ENCODE results near the gene EYA2. TPM values are rescaled to one million over a fixed set of nuclear protein-coding genes. Genes with fewer than 3 reads are reported as not detected.

The EYA2 gene
- total and polyA plus RNA-seq, 4 donors, result 1.6 to 4.4 (median 2.1) TPM

DNA sequence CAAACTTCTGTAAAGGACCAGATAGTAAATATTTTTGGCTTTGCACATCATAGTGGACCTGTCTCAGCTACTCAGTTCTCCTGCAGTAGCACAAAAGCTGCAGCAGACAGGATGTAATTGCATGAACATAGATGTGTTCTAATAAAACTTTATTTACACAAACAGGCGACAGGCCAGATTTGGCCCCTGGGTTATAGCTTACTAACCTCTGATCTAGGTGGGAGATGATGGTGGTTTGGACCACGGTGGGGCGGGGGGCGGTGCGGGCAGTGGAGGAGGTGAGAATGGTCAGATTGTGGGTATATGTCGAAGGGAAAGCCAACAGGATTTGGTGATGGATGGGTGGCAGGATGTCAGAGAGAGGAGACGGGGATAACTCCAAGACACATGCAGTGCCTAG, 265.6 kb downstream of the EYA2 start:
- no peaks in the 10 kb centered on the region for H3K27me3 ChIP-seq (ENCODE audit: control insufficient read depth in 3 of 3, insufficient read depth in 3 of 3, low read length in 2 of 3)
- H3K9ac ChIP-seq (ENCODE audit: insufficient read depth in 1 of 2, low read length in 2 of 2), result no peak overlapping the region
- 91 to 92% methylated on average over 7 of the region's 7 CpGs for WGBS, 2 donors
- H3K27ac ChIP-seq (ENCODE audit: low read depth in 1 of 2, low read length in 1 of 2), result no peak overlapping the region
- H3K36me3 ChIP-seq (ENCODE audit: control insufficient read depth in 4 of 4, insufficient read depth in 4 of 4, low read length in 4 of 4), result no peaks in the 10 kb centered on the region
- H3K4me3 ChIP-seq, result no peak overlapping the region
- H3K9me3 ChIP-seq (ENCODE audit: control insufficient read depth in 4 of 4, insufficient read depth in 3 of 4, low read length in 3 of 4), result peaks cover 0 to 3% (median 1%) of the 10 kb centered on the region in 4 donors
- TF ChIP-seq, protein P1, sequence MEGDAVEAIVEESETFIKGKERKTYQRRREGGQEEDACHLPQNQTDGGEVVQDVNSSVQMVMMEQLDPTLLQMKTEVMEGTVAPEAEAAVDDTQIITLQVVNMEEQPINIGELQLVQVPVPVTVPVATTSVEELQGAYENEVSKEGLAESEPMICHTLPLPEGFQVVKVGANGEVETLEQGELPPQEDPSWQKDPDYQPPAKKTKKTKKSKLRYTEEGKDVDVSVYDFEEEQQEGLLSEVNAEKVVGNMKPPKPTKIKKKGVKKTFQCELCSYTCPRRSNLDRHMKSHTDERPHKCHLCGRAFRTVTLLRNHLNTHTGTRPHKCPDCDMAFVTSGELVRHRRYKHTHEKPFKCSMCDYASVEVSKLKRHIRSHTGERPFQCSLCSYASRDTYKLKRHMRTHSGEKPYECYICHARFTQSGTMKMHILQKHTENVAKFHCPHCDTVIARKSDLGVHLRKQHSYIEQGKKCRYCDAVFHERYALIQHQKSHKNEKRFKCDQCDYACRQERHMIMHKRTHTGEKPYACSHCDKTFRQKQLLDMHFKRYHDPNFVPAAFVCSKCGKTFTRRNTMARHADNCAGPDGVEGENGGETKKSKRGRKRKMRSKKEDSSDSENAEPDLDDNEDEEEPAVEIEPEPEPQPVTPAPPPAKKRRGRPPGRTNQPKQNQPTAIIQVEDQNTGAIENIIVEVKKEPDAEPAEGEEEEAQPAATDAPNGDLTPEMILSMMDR (IDR thresholded peaks at IDR 0.05; ENCODE audit: control extremely low read depth, extremely low read depth), result no peak
- DNase-seq, result no peak
- H3K4me1 ChIP-seq (ENCODE audit: control insufficient read depth in 5 of 5, insufficient read depth in 5 of 5, low read length in 5 of 5), result no peaks in the 10 kb centered on the region
- no peak for ATAC-seq (ENCODE audit: insufficient read depth, low FRiP score)

DNA sequence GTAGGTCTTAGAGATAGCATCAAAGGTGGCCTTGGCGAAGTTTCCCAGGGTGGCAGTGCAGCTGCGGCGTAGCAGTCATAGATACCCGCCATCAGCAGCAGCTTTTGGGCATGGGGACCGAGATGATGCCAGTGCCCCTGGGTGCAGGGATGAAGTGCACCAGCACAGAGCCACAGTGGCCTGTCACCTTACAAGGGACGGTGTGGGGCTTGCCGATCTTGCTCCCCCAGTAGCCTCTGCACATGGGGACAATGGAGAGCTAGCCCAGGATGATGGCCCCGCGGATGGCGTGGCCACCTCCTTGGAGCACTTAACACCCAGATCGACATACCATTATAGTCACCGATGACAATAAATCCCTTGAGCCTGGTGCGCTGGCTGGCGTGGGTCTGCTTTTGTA, 266.3 kb downstream of the EYA2 start:
- WGBS, 2 donors, result 85 to 87% methylated on average over 14 of the region's 14 CpGs
- TF ChIP-seq, protein P1 (IDR thresholded peaks at IDR 0.05; ENCODE audit: control extremely low read depth, extremely low read depth), result no peak
- H3K36me3 ChIP-seq (ENCODE audit: control insufficient read depth in 4 of 4, insufficient read depth in 4 of 4, low read length in 4 of 4), result no peaks in the 10 kb centered on the region
- H3K27me3 ChIP-seq (ENCODE audit: control insufficient read depth in 3 of 3, insufficient read depth in 3 of 3, low read length in 2 of 3), result no peaks in the 10 kb centered on the region
- no peak overlapping the region for H3K9ac ChIP-seq (ENCODE audit: insufficient read depth in 1 of 2, low read length in 2 of 2)
- no peak for DNase-seq
- no peak overlapping the region for H3K27ac ChIP-seq (ENCODE audit: low read depth in 1 of 2, low read length in 1 of 2)
- H3K9me3 ChIP-seq (ENCODE audit: control insufficient read depth in 4 of 4, insufficient read depth in 3 of 4, low read length in 3 of 4), result peaks cover 0 to 3% (median 1%) of the 10 kb centered on the region in 4 donors
- ATAC-seq (ENCODE audit: insufficient read depth, low FRiP score), result no peak
- no peak overlapping the region for H3K4me3 ChIP-seq
- H3K4me1 ChIP-seq (ENCODE audit: control insufficient read depth in 5 of 5, insufficient read depth in 5 of 5, low read length in 5 of 5), result no peaks in the 10 kb centered on the region

DNA sequence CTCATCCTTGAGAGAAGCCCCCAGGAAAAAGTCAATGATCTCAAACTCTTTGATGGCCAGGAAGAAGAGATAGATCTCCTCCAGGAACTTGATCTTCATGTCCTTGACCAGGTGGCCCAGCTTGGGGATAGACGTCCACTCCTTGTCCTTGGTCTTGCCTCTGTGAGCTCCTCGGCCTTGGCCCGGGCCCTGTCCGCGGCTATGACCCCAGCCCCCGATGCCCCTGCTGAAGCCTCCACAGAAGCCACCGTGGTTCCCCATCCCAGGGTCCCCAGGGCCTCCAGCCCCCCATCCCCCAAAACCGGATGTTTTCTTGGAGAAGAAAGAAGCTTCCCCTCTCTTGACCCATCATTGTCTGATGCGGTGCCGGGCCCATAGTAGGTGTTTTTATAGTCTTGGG, 266.8 kb downstream of the EYA2 start:
- 90 to 91% methylated on average over 10 of the region's 10 CpGs for WGBS, 2 donors
- ATAC-seq (ENCODE audit: insufficient read depth, low FRiP score), result no peak

More for the DNA sequence above, 266.8 kb downstream of the EYA2 start:
- Histone ChIP-seq H3K27me3 (ENCODE audit: control insufficient read depth in 3 of 3, insufficient read depth in 3 of 3, low read length in 2 of 3) (no peaks in the 10 kb centered on the region), H3K9ac (ENCODE audit: insufficient read depth in 1 of 2, low read length in 2 of 2) (no peak overlapping the region), H3K9me3 (ENCODE audit: control insufficient read depth in 4 of 4, insufficient read depth in 3 of 4, low read length in 3 of 4) (peaks cover 0 to 3% (median 1%) of the 10 kb centered on the region in 4 donors), H3K4me3 (no peak overlapping the region), H3K36me3 (ENCODE audit: control insufficient read depth in 4 of 4, insufficient read depth in 4 of 4, low read length in 4 of 4) (no peaks in the 10 kb centered on the region), H3K27ac (ENCODE audit: low read depth in 1 of 2, low read length in 1 of 2) (no peak overlapping the region), H3K4me1 (ENCODE audit: control insufficient read depth in 5 of 5, insufficient read depth in 5 of 5, low read length in 5 of 5) (no peaks in the 10 kb centered on the region)
- DNase-seq, result no peak
- TF ChIP-seq, protein P1 (IDR thresholded peaks at IDR 0.05; ENCODE audit: control extremely low read depth, extremely low read depth), result no peak
